K562 (cell line): ENCODE results near the gene EML3. TPM values are rescaled to one million over a fixed set of nuclear protein-coding genes. Genes with fewer than 3 reads are reported as not detected.

ENCODE experiments used
- ARID1B ChIP-seq: fragments of 450-650 bp; IDR thresholded peaks from 2 replicates; pipeline ENCODE4 v1.6.1; 2016; ENCODE audit warnings: antibody characterized with exemption, mild to moderate bottlenecking, inconsistent platforms
- CCNT2 ChIP-seq: IDR thresholded peaks from 2 replicates; pipeline ENCODE4 v1.6.1; 2011; ENCODE audit warnings: borderline replicate concordance, low read depth, mild to moderate bottlenecking, moderate library complexity, mixed read lengths, low read length; ENCODE audit not compliant: insufficient read length; ENCODE audit errors: extremely low read depth
- CREB1 ChIP-seq, 2 experiments: sonication (generic) in 1 of 2; formaldehyde crosslinking in 1 of 2; IDR thresholded peaks; 2 replicates each; pipeline versions ENCODE4 v1.6.1 to v1.8.0; 2012 to 2022; ENCODE audit warnings: inconsistent platforms in 1 of 2, mild to moderate bottlenecking in 1 of 2, missing genetic modification reagents in 1 of 2, moderate library complexity in 1 of 2
- EP300 ChIP-seq: IDR thresholded peaks from 2 replicates; pipeline ENCODE4 v1.6.1; 2012; ENCODE audit warnings: low read length, improper control_type of control experiment
- ESRRB ChIP-seq: fragments of 250-450 bp; sonication (Bioruptor Pico); IDR thresholded peaks from 2 replicates; pipeline ENCODE4 v1.5.0; 2020; ENCODE audit warnings: mild to moderate bottlenecking, moderate library complexity, borderline replicate concordance
- ETV5 ChIP-seq: sonication (generic); formaldehyde crosslinking; IDR thresholded peaks from 2 replicates; pipeline ENCODE4 v1.4.0; 2020; ENCODE audit warnings: low read depth, mild to moderate bottlenecking, missing genetic modification reagents
- FOXK1 ChIP-seq: sonication (generic); formaldehyde crosslinking; IDR thresholded peaks from 2 replicates; pipeline ENCODE4 v1.8.0; 2022; ENCODE audit warnings: missing genetic modification reagents, mild to moderate bottlenecking, borderline replicate concordance
- FUS ChIP-seq: fragments of 200-400 bp; formaldehyde crosslinking; optimal IDR thresholded peaks from 2 replicates; pipeline ENCODE3; 2017; ENCODE audit warnings: low read depth, low read length
- HDAC2 ChIP-seq: fragments of 450-650 bp; IDR thresholded peaks from 2 replicates; pipeline ENCODE4 v1.6.1; 2016; ENCODE audit warnings: mild to moderate bottlenecking
- HDAC6 ChIP-seq: IDR thresholded peaks from 2 replicates; pipeline ENCODE4 v1.6.1; 2012; ENCODE audit warnings: low read depth, mild to moderate bottlenecking, control low read depth, inconsistent platforms, low read length, moderate library complexity
- IRF1 ChIP-seq: sonication (generic); formaldehyde crosslinking; IDR thresholded peaks from 2 replicates; pipeline ENCODE4 v1.8.0; 2022; ENCODE audit warnings: missing genetic modification reagents, mild to moderate bottlenecking, borderline replicate concordance
- KDM5B ChIP-seq: fragments of 200-600 bp; sonication (generic); IDR thresholded peaks from 2 replicates; pipeline ENCODE4 v1.6.1; 2012; ENCODE audit warnings: low read depth, mild to moderate bottlenecking, moderate library complexity, low read length, control low read depth, inconsistent platforms; ENCODE audit not compliant: insufficient replicate concordance
- LCOR ChIP-seq: sonication (generic); formaldehyde crosslinking; IDR thresholded peaks from 2 replicates; pipeline ENCODE4 v1.8.0; 2022; ENCODE audit warnings: mild to moderate bottlenecking, missing genetic modification reagents
- POLR2AphosphoS2 ChIP-seq: IDR thresholded peaks from 2 replicates; pipeline ENCODE4 v1.6.1; 2012; ENCODE audit warnings: low read length, improper control_type of control experiment
- POLR2AphosphoS5 ChIP-seq: IDR thresholded peaks from 2 replicates; pipeline ENCODE4 v1.6.1; 2011; ENCODE audit warnings: mild to moderate bottlenecking, low read depth, low read length, moderate library complexity; ENCODE audit not compliant: control insufficient read depth, insufficient read depth
- RFX1 ChIP-seq: fragments of 450-650 bp; IDR thresholded peaks from 2 replicates; pipeline ENCODE4 v1.6.1; 2016; ENCODE audit warnings: mild to moderate bottlenecking, moderate library complexity
- SMARCC2 ChIP-seq: fragments of 450-650 bp; IDR thresholded peaks from 2 replicates; pipeline ENCODE4 v1.6.1; 2017; ENCODE audit warnings: antibody characterized with exemption, moderate library complexity, mild to moderate bottlenecking, low read depth
- SMARCE1 ChIP-seq: fragments of 450-650 bp; IDR thresholded peaks from 2 replicates; pipeline ENCODE4 v1.7.1; 2016; ENCODE audit warnings: mild to moderate bottlenecking
- U2AF2 ChIP-seq: fragments of 200-400 bp; formaldehyde crosslinking; optimal IDR thresholded peaks from 2 replicates; pipeline ENCODE3; 2017; ENCODE audit warnings: low read depth, mild to moderate bottlenecking, low read length
- ZBTB12 ChIP-seq: fragments of 250-450 bp; sonication (Bioruptor Pico); IDR thresholded peaks from 2 replicates; pipeline ENCODE4 v1.4.0; 2020
- ZNF124 ChIP-seq: sonication (generic); formaldehyde crosslinking; IDR thresholded peaks from 2 replicates; pipeline ENCODE4 v1.8.1; 2022; ENCODE audit warnings: missing genetic modification reagents
- ZNF347 ChIP-seq: fragments of 450-650 bp; formaldehyde crosslinking; IDR thresholded peaks from 2 replicates; pipeline ENCODE4 v1.4.0; 2020; ENCODE audit warnings: low read depth, mild to moderate bottlenecking, moderate library complexity
- polyA plus RNA-seq, 8 experiments: library from polyadenylated mRNA; depleted of rRNA in 4 of 8; stranded (reverse) in 5 of 8; unstranded in 3 of 8; fragments of >200 nt; fragmentation: Nextera tagmentation in 2 of 8; fragmentation: Illumina TruSeq in 1 of 8; extraction: Ambion mirVana in 2 of 8; extraction: Trizol in 1 of 8; gene quantifications; 2 replicates each; pipeline versions ENCODE4 v1.2.1 to v1.2.3, GENCODE V29; 2011 to 2014; ENCODE audit warnings: inconsistent platforms in 1 of 8, missing spikeins in 1 of 8
- total RNA-seq, 7 experiments: library from RNA; depleted of rRNA in 6 of 7; stranded (reverse); fragments of >200 nt in 6 of 7; fragmentation: Illumina TruSeq in 2 of 7; extraction: Trizol in 2 of 7; gene quantifications; 2 replicates each; pipeline versions ENCODE4 v1.2.1 to v1.2.3, GENCODE V29; 2011 to 2021; ENCODE audit warnings: low replicate concordance in 1 of 7
- TF ChIP-seq, protein P1 (sequence below), 2 experiments: fragments of 450-650 bp in 1 of 2; sonication (generic) in 1 of 2; formaldehyde crosslinking in 1 of 2; IDR thresholded peaks in 1 of 2; conservative IDR thresholded peaks in 1 of 2; 2 replicates each; pipeline versions ENCODE4 v1.6.1 to v1.8.1; 2016 to 2023; ENCODE audit warnings: mild to moderate bottlenecking in 2 of 2, moderate library complexity in 2 of 2, inconsistent platforms in 1 of 2, missing genetic modification reagents in 1 of 2

The EML3 gene
- total and polyA plus RNA-seq, 9 of the 15 experiments (the other 6 are each of a cell fraction or from before 2014, with no cell fraction given): 0.32 to 90.5 (median 26.4) TPM

- TF ChIP-seq RFX1: no peak
- TF ChIP-seq HDAC6: no peak
- TF ChIP-seq SMARCC2: no peak
- TF ChIP-seq, protein P1, sequence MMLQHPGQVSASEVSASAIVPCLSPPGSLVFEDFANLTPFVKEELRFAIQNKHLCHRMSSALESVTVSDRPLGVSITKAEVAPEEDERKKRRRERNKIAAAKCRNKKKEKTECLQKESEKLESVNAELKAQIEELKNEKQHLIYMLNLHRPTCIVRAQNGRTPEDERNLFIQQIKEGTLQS (IDR thresholded peaks at IDR 0.05): no peak
- TF ChIP-seq, protein P1 (CRISPR knock-in tag; conservative IDR thresholded peaks at IDR 0.05): no peak
- no peak for TF ChIP-seq FOXK1 (CRISPR knock-in tag)
- no peak for TF ChIP-seq HDAC2
- peak; percentile 42; the same call in 1 of the 2 replicates for TF ChIP-seq LCOR (CRISPR knock-in tag)
- TF ChIP-seq EP300: no peak
- TF ChIP-seq ZBTB12 (CRISPR knock-in tag): no peak
- no peak for TF ChIP-seq SMARCE1
- TF ChIP-seq FUS: no peak
- TF ChIP-seq U2AF2: no peak
- TF ChIP-seq ZNF347 (CRISPR knock-in tag): no peak
- no peak for TF ChIP-seq ESRRB (CRISPR knock-in tag)
- 0 out of 2 replicates have a peak, but pooled peaks have one; percentile 13 for TF ChIP-seq CREB1 (IDR thresholded peaks at IDR 0.05)
- no peak for TF ChIP-seq CREB1 (CRISPR knock-in tag; IDR thresholded peaks at IDR 0.05)
- TF ChIP-seq ZNF124: no peak
- TF ChIP-seq ARID1B: peak; percentile 48; the same call in 1 of the 2 replicates
- TF ChIP-seq KDM5B: peak; percentile 32
- no peak for TF ChIP-seq ETV5 (CRISPR knock-in tag)
- TF ChIP-seq POLR2AphosphoS5: no peak
- no peak for TF ChIP-seq IRF1 (CRISPR knock-in tag)
- peak; percentile 45; the same call in 1 of the 2 replicates for TF ChIP-seq POLR2AphosphoS2
- no peak for TF ChIP-seq CCNT2
Observed at GRCh38 chr11:62592146-62592815, 20.3 kb downstream of the EML3 start (continued).
